Kidney glomerular epithelial cell (primary cell): ENCODE data around the gene CHDH.

ENCODE experiments used
- DNase-seq: peaks from one replicate; lab custom pipeline; 2025; lab: John Stamatoyannopoulos, UW

CHDH gene

DNA sequence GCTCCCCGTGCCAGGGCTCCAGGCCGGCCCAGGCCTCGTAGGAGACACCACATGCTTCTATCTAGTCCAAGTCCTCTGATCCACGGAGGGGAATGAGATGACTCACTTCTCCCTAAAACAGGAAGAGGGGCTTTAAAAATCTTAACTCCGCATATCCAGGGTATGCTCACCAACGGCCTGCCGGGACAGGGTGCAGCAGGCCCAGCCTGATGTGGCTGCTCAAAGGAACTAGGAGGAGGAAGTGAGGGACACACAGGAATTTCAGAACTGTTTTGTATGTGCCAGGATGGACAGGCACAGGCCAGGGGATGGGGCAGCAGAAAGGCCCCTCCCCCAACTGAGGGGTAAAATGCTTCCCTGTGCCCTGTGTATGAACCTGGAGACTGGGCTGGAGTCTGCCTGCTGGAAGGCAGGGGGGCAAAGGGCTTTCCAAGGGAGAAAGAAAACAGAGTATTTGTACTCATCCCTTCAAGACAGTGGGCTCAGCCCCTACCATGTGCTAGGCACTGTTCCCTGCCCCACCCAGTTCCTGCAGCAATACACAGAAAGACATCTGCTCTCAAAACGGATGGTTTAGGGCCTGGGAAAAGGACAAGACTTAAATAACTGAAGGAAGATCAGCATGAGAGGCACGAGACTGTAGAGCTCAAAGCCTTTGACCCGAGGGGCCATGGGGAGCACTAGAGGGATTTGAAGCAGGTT is 22.1 kb downstream of the CHDH start:
- no peak for DNase-seq

DNA sequence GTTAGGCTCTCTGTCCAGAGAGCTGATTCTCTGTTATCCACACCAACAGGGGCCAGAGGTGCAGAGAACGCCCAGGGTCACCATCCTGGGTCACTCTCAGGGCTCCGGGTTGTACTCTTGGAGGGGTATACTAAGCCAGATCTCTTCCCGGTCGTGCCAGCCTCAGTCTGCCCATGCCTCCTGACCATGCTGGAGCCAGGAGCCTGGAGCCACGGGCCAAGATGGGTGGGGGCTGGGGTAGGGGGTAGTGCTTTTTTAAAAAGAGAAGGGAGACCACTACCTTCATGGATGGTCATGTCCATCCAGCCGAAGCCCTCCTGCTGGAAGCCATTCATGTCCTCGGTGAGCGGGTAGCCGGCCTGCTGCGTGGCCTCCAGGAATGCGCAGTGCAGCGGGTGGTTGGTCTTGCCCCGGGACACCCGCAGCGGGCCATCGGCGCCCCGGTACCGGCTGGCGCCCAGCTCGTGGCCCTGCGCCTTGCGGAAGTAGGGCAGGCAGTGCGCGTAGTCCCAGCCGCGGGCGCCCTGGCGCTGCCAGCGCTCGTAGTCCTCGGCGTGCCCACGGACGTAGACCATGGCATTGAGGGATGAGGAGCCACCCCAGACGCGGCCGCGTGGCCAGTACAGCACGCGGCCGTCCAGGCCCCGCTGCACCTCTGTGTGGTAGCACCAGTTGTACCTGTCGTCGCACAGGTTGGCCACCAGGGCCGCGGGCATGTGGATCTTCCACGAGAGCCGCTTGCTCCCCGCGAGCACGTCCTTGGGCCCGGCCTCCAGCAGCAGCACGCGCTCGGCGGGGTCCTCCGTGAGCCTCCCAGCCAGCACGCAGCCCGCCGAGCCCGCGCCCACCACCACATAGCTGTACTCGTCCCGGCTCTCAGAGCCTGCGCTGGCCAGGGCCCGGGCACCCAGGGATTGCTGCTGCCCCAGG is 22.9 kb downstream of the CHDH start:
- DNase-seq, result no peak

DNA sequence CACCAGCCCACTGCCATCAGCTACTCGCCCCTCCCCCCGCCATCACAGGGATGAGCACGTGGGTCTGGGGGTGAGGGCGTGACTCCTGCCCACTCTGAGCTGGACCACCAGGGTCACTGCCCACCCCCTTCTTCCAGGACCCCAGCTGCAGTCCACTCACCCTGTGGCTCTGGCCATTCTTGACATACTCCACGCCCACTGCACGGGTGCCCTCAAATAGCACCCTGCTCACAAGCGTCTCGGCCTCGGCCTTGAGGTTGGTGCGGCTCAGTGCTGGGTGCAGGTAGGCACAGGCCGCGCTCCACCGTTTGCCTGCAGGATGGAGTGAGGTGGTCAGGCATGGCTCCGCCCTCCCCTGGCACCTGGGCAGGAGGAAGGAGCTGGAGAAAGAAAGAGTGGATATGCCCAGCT is 23.9 kb downstream of the CHDH start:
- no peak for DNase-seq

DNA sequence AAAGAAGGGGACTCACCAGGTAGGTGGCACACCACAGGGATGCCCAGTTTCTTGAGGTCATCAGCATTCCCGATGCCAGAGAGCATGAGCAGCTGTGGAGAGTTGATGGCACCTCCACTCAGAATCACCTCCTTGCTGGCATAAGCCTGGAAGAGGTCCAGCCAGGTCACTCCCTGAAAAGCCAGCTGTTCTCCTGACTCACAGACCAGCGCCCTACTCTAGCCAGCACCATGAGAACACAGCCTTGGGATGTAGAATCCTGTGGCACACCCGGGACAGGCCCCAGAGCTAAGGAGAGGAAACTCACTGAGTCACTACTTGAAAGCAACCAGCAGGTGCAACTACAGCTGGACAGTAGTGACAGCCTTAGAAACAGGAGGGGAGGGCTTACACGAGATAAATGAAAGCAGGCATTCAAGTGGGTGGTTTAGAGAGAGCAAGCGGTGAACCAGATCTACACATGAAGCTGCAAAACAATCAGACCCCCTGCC is 24.5 kb downstream of the CHDH start:
- DNase-seq, result no peak

DNA sequence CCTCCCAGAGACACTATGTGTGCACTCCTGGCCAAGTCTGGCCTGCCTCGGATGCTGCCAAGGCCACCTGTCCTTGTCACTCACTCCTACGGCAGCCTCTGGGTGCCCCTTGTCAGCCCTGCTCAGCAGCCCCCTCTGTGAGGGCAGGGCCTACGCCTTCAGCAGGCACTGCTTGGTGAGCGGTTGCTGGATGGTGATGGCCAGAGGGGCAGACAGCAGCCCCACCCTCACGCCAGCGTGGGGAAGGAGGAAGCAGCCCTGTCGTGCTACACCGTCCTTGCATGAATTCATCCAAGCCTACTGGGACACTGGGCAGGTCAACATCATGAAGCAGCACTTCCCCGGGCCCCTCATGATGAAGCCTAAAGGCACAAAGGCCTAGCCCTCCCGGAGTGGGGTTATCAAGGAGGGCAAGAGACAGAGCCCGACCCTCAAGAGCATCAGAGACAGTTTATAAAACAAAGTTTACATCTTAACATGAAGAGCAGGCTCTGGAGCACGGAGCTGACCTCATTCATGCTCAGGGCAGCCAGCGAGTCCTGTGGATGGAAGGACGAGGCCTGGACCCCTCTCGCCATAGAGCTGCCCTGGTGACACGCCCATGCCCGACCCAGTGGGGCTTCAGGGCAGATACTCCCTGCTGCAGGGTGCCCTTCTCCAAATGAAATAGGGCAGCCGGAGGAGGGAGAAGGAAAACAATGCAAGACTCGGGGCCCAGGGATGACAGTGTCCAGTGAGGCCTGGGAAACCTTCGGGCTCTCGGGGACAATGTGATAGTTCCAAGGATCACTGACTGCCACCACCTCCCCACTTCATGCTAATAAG is 25.3 kb downstream of the CHDH start:
- no peak for DNase-seq

DNA sequence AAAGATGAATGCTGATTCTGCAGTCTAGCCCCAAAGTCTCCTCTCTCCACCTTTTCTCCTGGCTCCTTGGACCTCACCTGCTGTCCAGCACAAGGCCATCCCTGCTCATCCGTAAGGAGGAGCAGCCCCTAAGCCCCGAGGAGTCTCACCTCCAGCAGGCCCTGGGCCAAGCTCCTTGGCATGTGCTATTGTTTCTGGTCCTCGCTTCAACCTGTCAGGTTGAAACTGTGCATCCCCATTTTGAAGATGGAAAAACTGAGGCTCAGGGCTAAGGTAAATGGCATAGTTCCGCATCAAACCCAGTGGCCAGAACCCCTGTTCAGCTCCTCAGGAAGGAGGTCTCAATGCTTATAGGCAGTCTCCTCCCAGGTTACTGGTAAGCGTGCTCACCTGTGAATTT is 26.1 kb downstream of the CHDH start:
- DNase-seq, result no peak

DNA sequence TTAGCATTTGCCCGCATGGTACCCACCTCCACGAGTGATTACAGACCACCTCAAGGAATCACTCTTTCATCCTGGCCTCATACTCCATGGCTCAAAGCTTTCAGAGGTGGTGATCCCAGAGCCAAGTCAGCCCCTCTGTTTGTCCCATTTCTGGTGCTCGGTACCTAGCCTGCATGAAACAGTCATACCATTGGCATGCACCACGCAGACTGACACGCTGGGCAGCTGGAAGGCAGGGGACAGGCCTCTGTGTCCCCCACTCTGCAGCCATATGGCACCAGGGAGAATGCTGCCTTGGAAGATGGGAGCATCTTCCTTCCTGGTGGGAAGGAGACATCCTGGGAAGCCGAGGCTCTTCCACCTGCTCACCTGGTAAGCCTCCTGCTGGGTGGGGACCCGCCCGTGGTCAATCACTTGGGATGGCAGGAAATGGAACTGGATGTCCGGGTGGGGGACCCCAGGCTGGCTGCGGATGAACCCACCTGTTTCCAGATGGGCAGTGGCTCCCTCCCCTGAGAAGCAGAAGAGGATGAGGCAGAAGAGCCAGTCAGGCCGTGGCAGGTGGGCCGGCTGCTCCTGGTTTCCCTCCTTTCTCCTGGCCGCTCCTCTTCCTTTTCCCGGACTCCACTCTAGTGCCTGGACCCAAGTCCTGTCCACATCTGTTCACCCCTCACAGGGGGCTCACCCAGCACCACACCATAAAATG is 26.9 kb downstream of the CHDH start:
- DNase-seq, result no peak

DNA sequence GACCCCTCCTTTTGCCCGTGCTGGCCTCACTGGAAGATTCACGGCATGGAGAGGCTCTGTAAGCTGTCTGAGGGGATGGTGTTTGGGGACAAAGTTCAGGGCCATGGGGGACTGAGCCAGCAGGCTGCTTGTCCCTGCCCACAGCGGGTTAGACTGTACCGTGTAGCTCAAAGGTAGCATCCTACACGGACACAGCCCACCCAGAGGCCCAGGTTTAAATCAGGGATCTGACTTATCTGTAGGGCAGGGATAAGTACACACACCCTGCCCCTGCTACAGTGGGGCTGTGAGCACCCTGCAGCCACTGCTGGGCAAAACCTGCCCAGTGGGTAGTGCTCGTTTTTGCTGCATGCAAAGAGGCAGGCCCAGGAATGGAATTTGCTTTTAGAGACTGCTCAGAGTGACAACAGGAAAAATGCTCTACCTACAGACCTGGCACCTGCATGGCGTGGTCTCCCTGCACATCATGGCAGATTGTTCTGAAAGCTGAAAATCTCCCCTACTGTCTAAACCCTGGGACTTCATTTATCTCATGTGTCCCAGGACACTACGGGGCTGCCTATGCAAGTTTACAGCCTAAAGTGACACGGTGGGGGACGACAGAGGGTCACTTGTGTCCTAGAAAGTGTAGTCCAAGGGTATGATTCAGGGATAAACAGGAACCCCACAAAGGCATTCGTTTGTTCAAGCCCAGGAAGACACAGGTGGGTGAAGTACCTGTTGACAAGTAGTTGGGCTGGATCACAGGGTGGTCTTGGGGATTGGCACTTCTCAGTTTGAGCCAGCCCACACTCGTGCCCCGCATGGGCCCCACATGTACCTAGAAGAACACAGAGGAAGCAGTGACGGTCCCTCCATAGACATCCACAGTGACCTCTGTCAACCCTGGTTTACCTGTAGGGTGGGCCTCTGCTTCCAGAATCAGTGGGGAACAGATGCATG is 27.7 kb downstream of the CHDH start:
- DNase-seq, result no peak

DNA sequence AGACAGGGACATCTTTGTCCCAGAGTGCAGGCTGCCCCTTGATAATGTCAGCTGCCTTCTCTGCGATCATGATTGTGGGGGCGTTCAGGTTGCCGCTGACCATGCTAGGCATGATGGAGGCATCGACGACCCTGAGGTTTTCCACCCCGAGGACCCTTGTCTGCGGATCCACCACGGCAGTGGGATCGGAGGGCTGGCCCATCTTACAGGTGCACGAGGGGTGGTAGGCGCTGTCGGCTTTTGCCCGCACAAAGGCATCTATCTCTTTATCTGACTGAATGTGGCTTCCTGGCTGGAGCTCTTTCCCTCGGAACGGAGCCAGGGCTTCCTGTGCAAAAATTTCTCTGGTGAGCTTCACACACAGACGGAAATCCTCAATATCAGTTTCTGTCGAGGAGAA is 28.4 kb downstream of the CHDH start:
- DNase-seq, result no peak

DNA sequence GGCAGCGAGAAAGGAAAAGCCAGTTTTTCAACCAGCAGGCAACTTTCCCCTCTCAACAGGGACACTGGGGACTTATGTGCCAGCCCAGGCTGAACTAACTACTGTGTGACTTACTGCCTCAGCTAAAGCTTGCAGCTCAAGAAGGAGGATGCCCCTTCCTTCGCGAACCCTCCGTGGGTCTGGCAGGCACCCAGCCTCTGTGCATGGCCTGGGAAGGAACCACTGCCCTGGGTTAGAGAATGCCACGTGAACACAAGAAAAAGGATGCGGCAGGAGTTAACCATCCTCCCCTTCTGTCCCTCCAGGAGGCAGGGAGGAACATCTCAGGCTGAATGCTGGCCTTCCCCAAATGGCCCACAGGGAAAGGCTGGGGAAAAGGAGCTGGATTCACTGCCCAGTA is 29.0 kb downstream of the CHDH start:
- DNase-seq, result no peak

DNA sequence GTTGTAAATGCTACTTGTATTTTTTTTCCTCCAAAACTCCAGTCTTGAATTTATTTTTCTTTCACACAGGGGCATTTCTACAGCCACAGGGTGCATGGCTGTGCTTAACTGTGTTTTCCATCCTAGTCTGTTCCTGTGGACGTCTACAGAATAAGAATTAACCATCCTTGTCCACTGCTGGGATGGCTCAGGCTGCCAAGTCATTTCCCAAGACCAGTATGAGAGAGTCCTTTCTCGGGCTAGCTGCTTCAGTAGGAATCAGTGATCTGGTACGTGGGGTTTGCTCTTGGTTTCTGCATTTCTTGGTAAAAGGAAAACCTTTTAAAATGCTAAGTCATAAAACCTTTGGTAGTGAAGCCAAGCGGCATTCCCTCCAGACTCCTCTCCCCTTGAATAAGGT is 29.8 kb downstream of the CHDH start:
- no peak for DNase-seq

DNA sequence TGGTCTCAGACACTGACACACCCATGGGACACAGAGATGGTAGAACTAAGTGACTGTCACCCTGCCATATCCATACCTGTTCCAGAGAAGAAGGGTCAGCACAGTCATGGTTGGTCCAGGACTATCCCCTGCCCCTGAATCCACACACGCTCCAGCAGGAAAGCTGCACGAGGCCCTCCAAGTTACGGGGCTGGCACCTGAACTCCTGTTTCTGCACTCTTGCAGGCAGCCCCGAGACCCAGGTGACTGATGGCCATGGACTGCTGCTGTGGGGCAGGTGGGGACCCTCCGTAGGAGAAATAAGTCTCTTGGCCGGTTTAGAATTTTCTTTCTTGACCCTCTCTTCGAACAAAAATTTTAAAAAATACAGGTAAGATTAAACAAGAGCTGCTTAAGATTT is 30.6 kb downstream of the CHDH start:
- no peak for DNase-seq

DNA sequence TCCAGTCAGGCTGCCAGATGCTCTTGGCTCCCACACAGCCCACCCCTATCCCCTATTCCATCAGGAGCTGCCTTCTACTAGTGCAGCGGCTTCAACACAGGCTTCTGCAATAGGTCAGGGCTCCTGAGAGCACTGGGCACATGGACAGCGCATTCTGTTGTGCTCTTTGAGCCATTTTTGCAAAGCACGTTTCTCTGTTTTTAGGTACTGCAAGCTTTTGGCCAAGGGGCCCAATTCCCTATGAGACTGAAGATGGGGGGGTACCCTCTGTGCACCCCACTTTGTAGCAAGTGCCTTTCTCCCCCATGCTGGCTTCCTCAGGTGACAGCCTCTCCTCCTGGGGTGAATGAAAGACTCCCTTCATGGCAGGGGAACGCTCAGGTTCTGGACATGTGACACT is 31.2 kb downstream of the CHDH start:
- DNase-seq, result no peak

DNA sequence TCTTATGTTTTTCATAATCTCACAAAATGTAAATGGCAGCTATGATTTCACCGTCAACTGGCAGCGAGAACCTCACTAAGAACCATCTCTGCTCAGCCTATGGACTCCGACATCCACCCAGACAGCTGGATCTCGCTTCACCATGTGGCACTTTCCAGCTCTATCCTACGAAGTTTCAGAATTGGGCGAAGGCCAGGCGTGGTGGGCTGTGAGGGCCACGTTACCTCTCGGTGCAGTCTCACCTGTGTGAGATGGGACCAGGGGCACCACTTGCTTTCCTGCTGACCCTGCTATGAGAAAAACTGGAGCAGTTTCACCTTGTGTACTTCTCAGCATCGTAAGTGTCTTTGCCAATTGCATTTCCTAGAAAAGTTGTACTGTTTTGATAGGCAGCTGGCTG is 32.3 kb downstream of the CHDH start:
- no peak for DNase-seq

DNA sequence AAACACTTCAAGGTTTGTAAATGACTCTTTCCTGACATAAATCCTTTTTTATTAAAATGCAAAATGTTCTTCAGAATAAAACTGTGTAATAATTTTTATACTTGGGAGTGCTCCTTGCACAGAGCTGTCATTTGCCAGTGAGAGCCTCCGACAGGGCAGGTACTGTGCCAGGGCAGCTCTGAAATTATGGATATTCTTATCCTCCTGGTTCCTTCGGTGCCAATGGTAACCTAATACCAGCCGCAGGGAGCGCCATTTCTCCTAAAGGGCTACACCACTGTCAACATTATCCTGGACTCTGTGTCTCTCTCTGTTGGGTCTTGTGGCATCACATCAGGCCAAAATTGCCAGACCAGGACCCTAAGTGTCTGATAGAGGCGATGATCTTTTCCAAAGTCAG is 33.0 kb downstream of the CHDH start:
- no peak for DNase-seq

DNA sequence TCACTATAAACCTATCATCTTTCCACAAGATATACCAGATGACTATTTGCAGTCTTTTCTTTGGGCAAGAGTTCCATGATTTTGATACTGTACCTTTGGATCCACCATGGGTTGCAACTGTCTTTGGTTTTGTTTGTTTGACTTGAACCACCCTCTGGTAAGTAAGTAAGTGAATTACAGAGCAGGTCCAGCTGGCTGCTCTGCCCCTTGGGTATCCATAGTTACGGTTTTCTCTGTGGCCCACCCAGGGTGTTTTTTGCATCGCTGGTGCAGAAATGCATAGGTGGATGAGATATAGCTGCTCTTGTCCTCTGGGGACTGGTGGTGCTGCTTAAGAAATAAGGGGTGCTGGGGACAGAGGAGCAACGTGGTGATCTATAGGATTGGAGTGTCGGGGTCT is 33.8 kb downstream of the CHDH start:
- no peak for DNase-seq

DNA sequence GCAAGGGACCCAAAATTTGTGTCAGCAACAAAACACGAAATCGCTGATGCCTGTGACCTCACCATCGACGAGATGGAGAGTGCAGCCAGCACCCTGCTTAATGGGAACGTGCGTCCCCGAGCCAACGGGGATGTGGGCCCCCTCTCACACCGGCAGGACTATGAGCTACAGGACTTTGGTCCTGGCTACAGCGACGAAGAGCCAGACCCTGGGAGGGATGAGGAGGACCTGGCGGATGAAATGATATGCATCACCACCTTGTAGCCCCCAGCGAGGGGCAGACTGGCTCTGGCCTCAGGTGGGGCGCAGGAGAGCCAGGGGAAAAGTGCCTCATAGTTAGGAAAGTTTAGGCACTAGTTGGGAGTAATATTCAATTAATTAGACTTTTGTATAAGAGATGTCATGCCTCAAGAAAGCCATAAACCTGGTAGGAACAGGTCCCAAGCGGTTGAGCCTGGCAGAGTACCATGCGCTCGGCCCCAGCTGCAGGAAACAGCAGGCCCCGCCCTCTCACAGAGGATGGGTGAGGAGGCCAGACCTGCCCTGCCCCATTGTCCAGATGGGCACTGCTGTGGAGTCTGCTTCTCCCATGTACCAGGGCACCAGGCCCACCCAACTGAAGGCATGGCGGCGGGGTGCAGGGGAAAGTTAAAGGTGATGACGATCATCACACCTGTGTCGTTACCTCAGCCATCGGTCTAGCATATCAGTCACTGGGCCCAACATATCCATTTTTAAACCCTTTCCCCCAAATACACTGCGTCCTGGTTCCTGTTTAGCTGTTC is 34.9 kb downstream of the CHDH start:
- no peak for DNase-seq

DNA sequence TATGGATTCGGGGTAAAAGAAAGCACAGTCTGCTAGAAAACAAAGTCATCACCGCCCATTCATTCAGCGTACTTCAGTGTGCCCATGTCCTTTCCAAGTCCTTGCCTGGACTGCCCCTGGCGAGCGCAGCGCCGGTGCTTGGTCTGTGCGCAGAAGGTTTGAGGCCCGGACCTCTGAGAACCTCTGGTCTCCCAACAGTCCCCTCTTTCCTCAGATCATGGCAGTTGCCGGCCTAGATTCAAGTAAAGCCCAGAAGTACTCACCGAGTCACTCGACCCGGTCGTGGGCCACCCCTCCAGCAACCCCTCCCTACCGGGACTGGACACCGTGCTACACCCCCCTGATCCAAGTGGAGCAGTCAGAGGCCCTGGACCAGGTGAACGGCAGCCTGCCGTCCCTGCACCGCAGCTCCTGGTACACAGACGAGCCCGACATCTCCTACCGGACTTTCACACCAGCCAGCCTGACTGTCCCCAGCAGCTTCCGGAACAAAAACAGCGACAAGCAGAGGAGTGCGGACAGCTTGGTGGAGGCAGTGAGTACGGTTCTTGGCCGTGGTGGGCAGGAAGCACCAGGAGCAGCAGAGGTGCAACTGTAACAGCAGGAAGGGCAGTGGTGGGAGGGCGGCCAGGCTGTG is 36.3 kb downstream of the CHDH start:
- no peak for DNase-seq

DNA sequence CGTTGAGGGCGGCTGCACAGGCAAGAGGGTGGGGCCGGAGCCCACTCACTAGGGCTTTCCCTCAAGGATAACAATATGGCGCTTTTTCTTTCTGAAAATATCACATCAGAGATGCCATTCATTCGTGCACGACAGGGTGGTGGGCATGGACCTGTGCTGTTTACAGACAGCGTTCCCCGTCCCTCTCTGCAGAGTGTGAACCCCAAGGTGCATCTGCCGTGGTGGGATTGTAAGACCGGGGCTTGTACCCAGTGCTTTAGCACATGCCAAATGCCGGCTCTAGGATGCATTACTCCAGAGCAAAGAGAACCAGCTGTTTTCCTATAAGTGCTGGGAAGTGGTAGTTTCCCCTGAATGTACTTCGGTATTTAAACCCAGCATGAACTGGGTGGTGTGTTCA is 37.0 kb downstream of the CHDH start:
- no peak for DNase-seq
